Effector memory CD4-positive, alpha-beta T cell (primary cell): Measurements from ENCODE around the gene YIPF3.
"Not testable (repeated sequence)": the region's sequence is repeated elsewhere in the genome, so short reads cannot be mapped to it uniquely, and the experiment has no call there.

Experiments
- DNase-seq, 3 donors: peaks; one replicate each; pipeline ENCODE4 v3.0.0-alpha.2; 2020
- H3K27ac ChIP-seq: 2 replicates; pipeline ENCODE4 v1.7.0; 2013; ENCODE audit warnings: mild to moderate bottlenecking, low read length, moderate library complexity; ENCODE audit not compliant: insufficient read depth, poor library complexity, severe bottlenecking
- H3K27me3 ChIP-seq: replicated peaks from 2 replicates; pipeline ENCODE4 v1.7.0; 2013; ENCODE audit warnings: mild to moderate bottlenecking, low read length; ENCODE audit not compliant: insufficient read depth, control insufficient read depth, poor library complexity, severe bottlenecking
- H3K36me3 ChIP-seq: 2 replicates; pipeline ENCODE4 v1.7.0; 2013; ENCODE audit warnings: mild to moderate bottlenecking, low read length, moderate library complexity; ENCODE audit not compliant: control insufficient read depth, insufficient read depth
- H3K4me1 ChIP-seq: 2 replicates; pipeline ENCODE4 v1.7.0; 2013; ENCODE audit warnings: low read length, mild to moderate bottlenecking; ENCODE audit not compliant: control insufficient read depth, insufficient read depth, poor library complexity, severe bottlenecking
- H3K4me3 ChIP-seq: 2 replicates; pipeline ENCODE4 v1.7.0; 2013; ENCODE audit warnings: low read length, low read depth, mild to moderate bottlenecking; ENCODE audit not compliant: insufficient read depth, poor library complexity, severe bottlenecking
- H3K9me3 ChIP-seq: 2 replicates; pipeline ENCODE4 v1.7.0; 2013; ENCODE audit warnings: mild to moderate bottlenecking, low read length, moderate library complexity; ENCODE audit not compliant: control insufficient read depth

YIPF3 gene

GRCh38 chr6:43467265-43467664 is 49.5 kb downstream of the YIPF3 start:
- H3K27ac ChIP-seq, H3K9me3 ChIP-seq, H3K4me1 ChIP-seq, H3K4me3 ChIP-seq, H3K36me3 ChIP-seq, DNase-seq, H3K27me3 ChIP-seq: not testable (repeated sequence)

- no peak for DNase-seq
- H3K4me1 ChIP-seq: no peaks in the 10 kb centered on the region
- H3K36me3 ChIP-seq: no peaks in the 10 kb centered on the region
- peaks cover 5% of the 10 kb centered on the region for H3K27me3 ChIP-seq
- H3K27ac ChIP-seq: no peak overlapping the region
- H3K4me3 ChIP-seq: no peak overlapping the region
- no peaks in the 10 kb centered on the region for H3K9me3 ChIP-seq
These were observed 50.8 kb downstream of the YIPF3 start for GRCh38 chr6:43465948-43466347.

- H3K4me1 ChIP-seq: no peaks in the 10 kb centered on the region
- H3K36me3 ChIP-seq: no peaks in the 10 kb centered on the region
- no peak overlapping the region for H3K4me3 ChIP-seq
- H3K27ac ChIP-seq: no peak overlapping the region
- H3K9me3 ChIP-seq: no peaks in the 10 kb centered on the region
- DNase-seq: no peak
- H3K27me3 ChIP-seq: peaks cover 5% of the 10 kb centered on the region
These were observed 52.4 kb downstream of the YIPF3 start for GRCh38 chr6:43464337-43464736.

- Histone ChIP-seq H3K27ac (no peak overlapping the region), H3K36me3 (no peaks in the 10 kb centered on the region), H3K4me3 (no peak overlapping the region), H3K4me1 (no peaks in the 10 kb centered on the region), H3K27me3 (peaks cover 1% of the 10 kb centered on the region), H3K9me3 (no peaks in the 10 kb centered on the region)
- DNase-seq: no peak
These were observed 54.8 kb downstream of the YIPF3 start for GRCh38 chr6:43461936-43462335.
